ENCODE data around the gene CPNE7.

DNA sequence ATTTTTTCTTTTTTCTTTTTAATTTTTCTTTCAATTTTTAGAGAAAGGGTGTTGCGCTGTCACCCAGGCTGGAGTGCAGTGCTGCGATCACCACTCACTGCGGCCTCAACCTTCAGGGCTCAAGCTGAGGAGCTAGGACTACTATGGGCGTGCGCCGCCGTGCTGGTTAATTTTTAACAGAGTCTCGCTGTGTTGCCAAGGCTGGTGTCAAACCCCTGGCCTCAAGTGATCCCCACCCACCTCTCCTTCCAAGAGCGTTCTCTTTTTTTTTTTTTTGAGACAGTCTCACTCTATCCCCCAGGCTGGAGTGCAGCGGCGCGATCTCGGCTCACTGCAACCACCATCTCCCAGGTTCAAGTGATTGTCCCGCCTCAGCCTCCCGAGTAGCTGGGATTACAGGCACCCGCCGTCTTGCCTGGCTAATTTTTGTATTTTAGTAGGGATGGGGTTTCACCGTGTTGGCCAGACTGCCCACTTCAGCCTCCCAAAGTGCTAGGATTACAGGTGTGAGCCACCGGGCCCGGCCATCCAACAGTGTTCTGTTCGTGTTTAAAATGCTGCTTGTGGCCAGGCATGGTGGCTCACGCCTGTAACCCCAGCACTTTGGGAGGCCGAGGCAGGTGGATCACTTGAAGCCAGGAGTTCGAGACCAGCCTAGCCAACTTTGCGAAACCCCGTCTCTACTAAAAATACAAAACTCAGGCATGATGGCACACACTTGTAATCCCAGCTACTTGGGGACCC, 29.6 kb upstream of the CPNE7 start:
- TF ChIP-seq, protein P1, sequence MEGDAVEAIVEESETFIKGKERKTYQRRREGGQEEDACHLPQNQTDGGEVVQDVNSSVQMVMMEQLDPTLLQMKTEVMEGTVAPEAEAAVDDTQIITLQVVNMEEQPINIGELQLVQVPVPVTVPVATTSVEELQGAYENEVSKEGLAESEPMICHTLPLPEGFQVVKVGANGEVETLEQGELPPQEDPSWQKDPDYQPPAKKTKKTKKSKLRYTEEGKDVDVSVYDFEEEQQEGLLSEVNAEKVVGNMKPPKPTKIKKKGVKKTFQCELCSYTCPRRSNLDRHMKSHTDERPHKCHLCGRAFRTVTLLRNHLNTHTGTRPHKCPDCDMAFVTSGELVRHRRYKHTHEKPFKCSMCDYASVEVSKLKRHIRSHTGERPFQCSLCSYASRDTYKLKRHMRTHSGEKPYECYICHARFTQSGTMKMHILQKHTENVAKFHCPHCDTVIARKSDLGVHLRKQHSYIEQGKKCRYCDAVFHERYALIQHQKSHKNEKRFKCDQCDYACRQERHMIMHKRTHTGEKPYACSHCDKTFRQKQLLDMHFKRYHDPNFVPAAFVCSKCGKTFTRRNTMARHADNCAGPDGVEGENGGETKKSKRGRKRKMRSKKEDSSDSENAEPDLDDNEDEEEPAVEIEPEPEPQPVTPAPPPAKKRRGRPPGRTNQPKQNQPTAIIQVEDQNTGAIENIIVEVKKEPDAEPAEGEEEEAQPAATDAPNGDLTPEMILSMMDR (IDR thresholded peaks at IDR 0.05): no peak
- TF ChIP-seq EP300 (IDR thresholded peaks at IDR 0.05): no peak
- no peak for TF ChIP-seq POLR2A (IDR thresholded peaks at IDR 0.05)
